Activated T-cell treated with anti-CD3 and anti-CD28 coated beads, Interleukin-2, amount 50 U/mL, for 24 hours (primary cell): ENCODE data around the gene RPS6KA5.
A peak's percentile ranks its signal among the peaks of the same experiment; 100 is the strongest.

Experiments used
- DNase-seq: peaks from one replicate; pipeline ENCODE4 v3.0.0-alpha.2; 2020
- H3K27ac Mint-ChIP-seq: 2 replicates; pipeline ENCODE4 v1.8.0; 2020; ENCODE audit warnings: mild to moderate bottlenecking, mixed read lengths
- H3K27me3 Mint-ChIP-seq: 2 replicates; pipeline ENCODE4 v1.8.0; 2020; ENCODE audit warnings: mixed read lengths
- H3K36me3 Mint-ChIP-seq: 2 replicates; pipeline ENCODE4 v1.8.0; 2020; ENCODE audit warnings: low read depth, mixed read lengths
- H3K4me1 Mint-ChIP-seq: 2 replicates; pipeline ENCODE4 v1.8.0; 2020; ENCODE audit warnings: low read depth, mixed read lengths
- H3K4me3 Mint-ChIP-seq: 2 replicates; pipeline ENCODE4 v1.8.0; 2020; ENCODE audit warnings: mild to moderate bottlenecking, moderate library complexity, mixed read lengths
- H3K9me3 Mint-ChIP-seq: 2 replicates; pipeline ENCODE4 v1.8.0; 2020; ENCODE audit warnings: mixed read lengths

RPS6KA5 gene

GRCh38 chr14:90938615-90939014 lies 121.8 kb downstream of the RPS6KA5 start:
- peaks cover 22% of the 10 kb centered on the region for H3K9me3 Mint-ChIP-seq
- H3K36me3 Mint-ChIP-seq = peaks cover 66% of the 10 kb centered on the region
- no peaks in the 10 kb centered on the region for H3K27me3 Mint-ChIP-seq
- DNase-seq = no peak
- no peak overlapping the region for H3K4me3 Mint-ChIP-seq
- H3K4me1 Mint-ChIP-seq = peaks cover 7% of the 10 kb centered on the region
- H3K27ac Mint-ChIP-seq = no peak overlapping the region

DNA sequence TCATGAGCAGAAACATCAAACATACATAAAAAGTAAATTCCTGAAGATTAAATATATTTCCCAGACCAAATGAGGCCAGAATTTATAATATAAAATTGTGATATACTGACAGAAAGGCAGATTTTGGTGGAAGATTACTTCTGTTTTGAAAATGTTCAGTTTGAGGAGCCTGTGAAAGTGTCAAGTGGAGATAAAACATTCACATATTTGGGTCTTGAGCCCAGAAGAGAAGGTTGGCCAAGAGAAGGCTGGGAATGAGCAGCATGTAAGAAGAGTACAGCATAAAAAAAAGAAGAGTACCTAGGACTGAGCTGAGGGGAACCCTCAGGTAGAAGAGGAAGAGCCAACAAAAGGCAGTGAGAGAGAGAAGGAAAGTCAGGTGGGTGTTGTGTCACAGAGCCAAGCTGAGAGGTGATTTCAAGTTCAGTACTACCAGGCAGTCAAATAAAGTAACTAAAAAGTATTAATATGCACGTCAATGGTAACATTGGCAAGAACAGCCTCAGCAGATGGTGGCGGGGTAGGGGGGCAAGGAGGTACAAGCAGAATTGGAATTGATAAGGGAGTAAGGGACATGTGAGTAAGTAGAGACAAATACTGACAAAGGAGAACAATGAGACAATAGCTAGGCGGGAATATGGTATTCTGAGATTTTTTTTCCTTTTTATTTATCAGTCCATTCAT lies 123.5 kb downstream of the RPS6KA5 start:
- no peak overlapping the region for H3K4me3 Mint-ChIP-seq
- DNase-seq = no peak
- no peak overlapping the region for H3K27ac Mint-ChIP-seq
- H3K9me3 Mint-ChIP-seq = peaks cover 22% of the 10 kb centered on the region
- peaks cover 7% of the 10 kb centered on the region for H3K4me1 Mint-ChIP-seq
- H3K36me3 Mint-ChIP-seq = peaks cover 53% of the 10 kb centered on the region
- no peaks in the 10 kb centered on the region for H3K27me3 Mint-ChIP-seq

DNA sequence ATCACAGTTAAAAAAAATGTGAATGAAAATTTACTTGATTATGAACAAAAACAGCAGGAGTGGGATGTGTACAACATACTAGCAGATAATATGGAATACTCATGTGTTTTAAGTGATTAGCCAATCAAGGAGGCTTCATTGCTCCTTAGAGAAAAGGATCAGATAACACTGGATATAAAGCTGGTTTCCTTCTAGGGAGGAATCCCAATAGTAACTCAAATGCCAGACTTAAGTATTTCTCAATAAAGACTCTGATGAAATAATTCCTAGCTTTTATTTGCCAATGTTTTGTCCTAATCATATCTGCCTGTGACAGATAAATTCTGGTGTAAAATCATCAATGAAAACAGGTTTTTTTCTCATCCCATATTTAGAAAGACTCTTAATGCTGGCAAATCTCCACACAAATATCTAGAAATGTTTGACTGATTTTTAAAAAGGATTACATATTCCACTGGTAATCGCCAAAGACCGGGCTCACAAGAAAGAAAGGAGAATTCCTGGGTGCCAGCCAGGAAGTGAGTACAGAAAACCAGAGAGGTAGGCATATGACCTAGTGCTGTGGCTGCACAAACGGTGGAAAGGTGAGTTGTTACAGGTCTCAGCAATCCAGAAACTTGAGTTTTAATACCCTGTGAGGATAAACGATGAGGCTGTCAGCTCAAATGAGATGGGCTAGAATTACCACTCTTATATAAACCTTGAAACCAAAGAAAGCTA lies 135.7 kb downstream of the RPS6KA5 start:
- H3K27me3 Mint-ChIP-seq = no peaks in the 10 kb centered on the region
- DNase-seq = no peak
- H3K4me3 Mint-ChIP-seq = no peak overlapping the region
- H3K4me1 Mint-ChIP-seq = no peaks in the 10 kb centered on the region
- no peaks in the 10 kb centered on the region for H3K9me3 Mint-ChIP-seq
- no peak overlapping the region for H3K27ac Mint-ChIP-seq
- peaks cover 22% of the 10 kb centered on the region for H3K36me3 Mint-ChIP-seq

DNA sequence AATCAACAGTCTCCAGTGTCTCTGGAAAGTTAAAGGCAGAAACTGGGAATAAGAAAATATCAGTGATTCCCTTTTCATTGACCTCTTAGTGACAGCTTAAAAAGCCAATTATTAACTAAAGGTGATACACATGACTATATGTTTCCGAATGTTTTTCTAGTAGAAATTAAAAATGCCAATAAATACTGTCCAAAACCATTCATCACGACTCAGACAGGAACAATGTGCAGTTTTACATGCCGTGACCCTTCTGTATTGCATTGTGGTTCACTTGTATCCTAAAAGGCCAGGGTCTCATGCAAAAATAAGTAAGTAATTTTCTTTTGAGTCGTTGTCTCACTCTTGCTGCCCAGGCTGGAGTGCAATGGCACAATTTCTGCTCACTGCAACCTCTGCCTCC lies 138.3 kb downstream of the RPS6KA5 start:
- H3K27me3 Mint-ChIP-seq = no peaks in the 10 kb centered on the region
- no peaks in the 10 kb centered on the region for H3K9me3 Mint-ChIP-seq
- H3K36me3 Mint-ChIP-seq = peaks cover 44% of the 10 kb centered on the region
- H3K27ac Mint-ChIP-seq = no peak overlapping the region
- no peak for DNase-seq
- H3K4me3 Mint-ChIP-seq = no peak overlapping the region
- no peaks in the 10 kb centered on the region for H3K4me1 Mint-ChIP-seq

- Mint-ChIP-seq H3K4me3 (no peak overlapping the region), H3K27me3 (no peaks in the 10 kb centered on the region), H3K27ac (no peak overlapping the region), H3K4me1 (peaks cover 26% of the 10 kb centered on the region), H3K9me3 (no peaks in the 10 kb centered on the region), H3K36me3 (peaks cover 24% of the 10 kb centered on the region)
- no peak for DNase-seq
Measured at GRCh38 chr14:90911121-90911520, 149.3 kb downstream of the RPS6KA5 start.

- DNase-seq = no peak
- Mint-ChIP-seq H3K4me3 (no peak overlapping the region), H3K4me1 (peaks cover 45% of the 10 kb centered on the region), H3K36me3 (peaks cover 35% of the 10 kb centered on the region), H3K9me3 (no peaks in the 10 kb centered on the region), H3K27me3 (no peaks in the 10 kb centered on the region), H3K27ac (no peak overlapping the region)
Measured at GRCh38 chr14:90907178-90907577, 153.3 kb downstream of the RPS6KA5 start.

GRCh38 chr14:90905531-90905930 lies 154.9 kb downstream of the RPS6KA5 start:
- Mint-ChIP-seq H3K36me3 (peaks cover 38% of the 10 kb centered on the region), H3K4me1 (peaks cover 45% of the 10 kb centered on the region), H3K4me3 (peak overlapping the region; percentile 30), H3K27ac (peak overlapping the region; percentile 95), H3K9me3 (no peaks in the 10 kb centered on the region), H3K27me3 (no peaks in the 10 kb centered on the region)
- DNase-seq = no peak

GRCh38 chr14:90903101-90903500 lies 157.3 kb downstream of the RPS6KA5 start:
- Mint-ChIP-seq H3K27me3 (no peaks in the 10 kb centered on the region), H3K9me3 (no peaks in the 10 kb centered on the region), H3K4me3 (no peak overlapping the region), H3K27ac (peak overlapping the region; percentile 68), H3K4me1 (peaks cover 41% of the 10 kb centered on the region), H3K36me3 (peaks cover 50% of the 10 kb centered on the region)
- DNase-seq = peak; percentile 46

DNA sequence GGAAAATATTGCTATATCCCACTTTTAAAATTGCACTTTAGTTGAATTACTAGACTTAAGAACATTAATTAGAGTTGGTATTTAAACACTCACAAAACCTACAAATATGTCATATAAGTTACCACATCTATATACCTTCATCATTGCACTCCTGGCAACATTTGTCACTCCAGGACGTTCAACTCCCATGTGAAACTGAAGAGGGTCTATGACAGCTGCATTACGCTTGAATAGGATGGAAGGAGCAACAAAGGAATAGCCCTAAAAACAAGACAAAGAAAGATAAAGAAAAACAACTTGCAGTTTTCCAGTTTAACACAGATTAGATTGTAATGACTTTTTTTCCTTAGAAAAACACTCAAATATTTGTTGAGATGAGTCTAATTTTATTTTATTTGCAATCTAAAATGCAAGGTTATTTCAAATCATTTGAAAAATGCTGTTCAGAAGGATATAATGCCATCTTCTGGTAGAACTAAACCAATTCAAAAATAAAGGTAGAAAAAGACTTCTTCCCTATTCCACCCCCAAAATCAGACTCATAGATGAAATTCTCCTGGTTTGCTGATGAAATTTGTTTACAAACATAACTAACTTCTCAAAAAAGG lies 159.9 kb downstream of the RPS6KA5 start:
- Mint-ChIP-seq H3K36me3 (peaks cover 67% of the 10 kb centered on the region), H3K4me1 (peaks cover 21% of the 10 kb centered on the region), H3K27me3 (no peaks in the 10 kb centered on the region), H3K9me3 (no peaks in the 10 kb centered on the region), H3K4me3 (no peak overlapping the region), H3K27ac (no peak overlapping the region)
- no peak for DNase-seq

DNA sequence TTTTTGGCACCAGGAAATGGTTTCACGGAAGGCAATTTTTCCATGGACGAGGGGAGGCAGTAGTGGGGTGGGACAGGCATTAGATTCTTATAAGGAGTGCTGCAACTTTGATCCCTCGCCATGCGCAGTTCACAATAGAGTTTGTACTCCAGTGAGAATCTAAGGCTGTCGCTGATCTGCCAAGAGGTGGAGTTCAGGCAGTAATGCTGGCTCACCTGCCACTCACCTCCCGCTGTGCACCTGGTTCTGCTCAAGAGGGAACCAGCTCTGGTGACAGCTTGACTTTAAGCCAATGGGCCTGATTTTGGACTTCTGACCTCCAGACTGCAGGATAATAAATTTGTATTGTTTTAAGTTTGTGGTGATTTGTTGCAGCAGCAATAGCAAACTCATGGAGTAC lies 163.4 kb downstream of the RPS6KA5 start:
- H3K36me3 Mint-ChIP-seq = peaks cover 80% of the 10 kb centered on the region
- no peak for DNase-seq
- H3K4me3 Mint-ChIP-seq = no peak overlapping the region
- peaks cover 5% of the 10 kb centered on the region for H3K4me1 Mint-ChIP-seq
- no peaks in the 10 kb centered on the region for H3K9me3 Mint-ChIP-seq
- no peak overlapping the region for H3K27ac Mint-ChIP-seq
- H3K27me3 Mint-ChIP-seq = no peaks in the 10 kb centered on the region

- H3K9me3 Mint-ChIP-seq = no peaks in the 10 kb centered on the region
- no peak overlapping the region for H3K4me3 Mint-ChIP-seq
- H3K27ac Mint-ChIP-seq = no peak overlapping the region
- peaks cover 6% of the 10 kb centered on the region for H3K4me1 Mint-ChIP-seq
- H3K27me3 Mint-ChIP-seq = no peaks in the 10 kb centered on the region
- DNase-seq = no peak
- H3K36me3 Mint-ChIP-seq = peaks cover 77% of the 10 kb centered on the region
Measured at GRCh38 chr14:90894241-90894640, 166.2 kb downstream of the RPS6KA5 start.

- peaks cover 75% of the 10 kb centered on the region for H3K36me3 Mint-ChIP-seq
- H3K4me3 Mint-ChIP-seq = no peak overlapping the region
- DNase-seq = no peak
- no peak overlapping the region for H3K27ac Mint-ChIP-seq
- peaks cover 6% of the 10 kb centered on the region for H3K4me1 Mint-ChIP-seq
- H3K27me3 Mint-ChIP-seq = no peaks in the 10 kb centered on the region
- no peaks in the 10 kb centered on the region for H3K9me3 Mint-ChIP-seq
Measured at GRCh38 chr14:90893510-90893909, 166.9 kb downstream of the RPS6KA5 start.

DNA sequence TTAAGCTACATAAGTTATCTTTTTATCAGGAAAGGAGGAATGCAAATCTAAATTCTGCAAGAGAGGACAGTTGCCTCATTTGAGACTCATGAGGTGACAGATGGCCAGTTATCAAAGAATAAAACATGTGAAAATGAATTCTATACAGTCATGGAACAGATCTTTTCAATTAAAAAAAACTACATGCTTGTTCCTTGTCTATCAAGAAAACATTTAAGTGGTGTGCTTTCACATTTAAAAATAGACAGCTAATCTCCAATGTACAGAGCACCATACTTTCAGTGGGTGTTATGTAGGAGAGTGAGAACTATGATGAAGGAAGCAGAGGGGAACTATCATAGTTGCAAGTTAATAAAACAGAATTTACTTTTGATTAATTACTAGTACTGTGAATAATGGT lies 167.5 kb downstream of the RPS6KA5 start:
- Mint-ChIP-seq H3K4me3 (no peak overlapping the region), H3K27ac (no peak overlapping the region), H3K27me3 (no peaks in the 10 kb centered on the region), H3K4me1 (peaks cover 6% of the 10 kb centered on the region), H3K36me3 (peaks cover 72% of the 10 kb centered on the region), H3K9me3 (no peaks in the 10 kb centered on the region)
- DNase-seq = no peak

DNA sequence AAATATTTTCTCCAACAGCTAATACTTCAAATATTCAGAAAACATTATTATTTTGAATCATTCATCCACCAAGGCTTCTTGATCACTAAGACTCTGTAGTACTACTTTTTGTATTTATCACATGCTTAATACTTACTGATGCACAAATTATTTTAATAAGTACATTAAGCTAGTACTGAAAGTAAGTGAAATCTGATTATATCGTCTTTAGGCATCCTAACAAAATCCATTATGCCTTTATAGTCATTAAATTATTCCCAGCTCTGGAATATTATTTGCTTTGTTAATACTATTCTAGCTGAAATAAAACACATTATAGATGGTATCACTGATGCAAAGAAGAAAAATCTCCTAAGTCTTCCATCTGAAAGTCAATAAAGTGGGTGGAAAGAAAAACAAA lies 169.1 kb downstream of the RPS6KA5 start:
- DNase-seq = no peak

More for the DNA sequence above, 169.1 kb downstream of the RPS6KA5 start:
- Mint-ChIP-seq H3K4me3 (no peak overlapping the region), H3K9me3 (no peaks in the 10 kb centered on the region), H3K27ac (no peak overlapping the region), H3K4me1 (peaks cover 6% of the 10 kb centered on the region), H3K27me3 (no peaks in the 10 kb centered on the region), H3K36me3 (peaks cover 67% of the 10 kb centered on the region)
